ENCODE results near the gene NLK. TPM values are rescaled to one million over a fixed set of nuclear protein-coding genes. Genes with fewer than 3 reads are reported as not detected.
A peak's percentile ranks its signal among the peaks of the same experiment; 100 is the strongest.

NLK gene
- total and polyA plus RNA-seq, 2 donors (not counting 3 experiments of a cell fraction or from before 2014, with no cell fraction given): 23.8 to 34.2 TPM

GRCh38 chr17:28194382-28194781, 151.9 kb downstream of the NLK start:
- Histone ChIP-seq H3K9me1 (replicated peaks; ENCODE audit: control insufficient read depth, extremely low read depth, insufficient read depth, low read length) (no peaks in the 10 kb centered on the region), H3K79me2 (ENCODE audit: control insufficient read depth, insufficient read depth, low read length) (no peaks in the 10 kb centered on the region), H3K4me2 (ENCODE audit: insufficient read depth, low read length) (no peak overlapping the region), H4K20me1 (replicated peaks; ENCODE audit: control insufficient read depth, extremely low read depth, insufficient read depth, low read length) (no peaks in the 10 kb centered on the region), H3K27ac (ENCODE audit: insufficient read depth, low read depth, low read length) (no peak overlapping the region), H3K4me3 (replicated peaks in 1 of 3; ENCODE audit: insufficient read depth in 1 of 3, low read depth in 1 of 3, low read length in 3 of 3) (no peak overlapping the region), H2AFZ (ENCODE audit: low read depth, low read length) (no peak overlapping the region), H3K36me3 (ENCODE audit: control insufficient read depth in 2 of 2, extremely low read depth in 1 of 2, insufficient read depth in 2 of 2, low read length in 2 of 2) (peaks cover 5 to 6% of the 10 kb centered on the region in 2 experiments), H3K9me3 (replicated peaks; ENCODE audit: control insufficient read depth, insufficient read depth, low read length) (no peaks in the 10 kb centered on the region), H3K4me1 (ENCODE audit: control insufficient read depth, extremely low read depth, insufficient read depth, low read length) (peaks cover 10% of the 10 kb centered on the region), H3K9ac (replicated peaks; ENCODE audit: extremely low read depth, insufficient read depth, low read length) (no peak overlapping the region), H3K27me3 (ENCODE audit: control insufficient read depth in 2 of 2, insufficient read depth in 2 of 2, low read length in 2 of 2) (no peaks in the 10 kb centered on the region)
- intact Hi-C loops (cut with micrococcal nuclease) (no loop called here), dilution Hi-C loops (cut with MboI; ENCODE audit: extremely low pct_ligation_motif_present, low sequenced_read_pairs) (no loop called here)
- no TSS peak for BruUV-seq (replicated peaks)
- DNase-seq (ENCODE audit: low read depth, low spot score) (no peak), FAIRE-seq (no peak)
- ChIA-PET CTCF (no interaction called here), POLR2A (no interaction called here)
- no peak for TF ChIP-seq FOS (IDR thresholded peaks at IDR 0.05; ENCODE audit: borderline replicate concordance, insufficient read depth, low read length)

- FAIRE-seq: peak; percentile 26
- H2AFZ ChIP-seq (ENCODE audit: low read depth, low read length): no peak overlapping the region
- H3K9me3 ChIP-seq (replicated peaks; ENCODE audit: control insufficient read depth, insufficient read depth, low read length): no peaks in the 10 kb centered on the region
- DNase-seq (ENCODE audit: low read depth, low spot score): no peak
- dilution Hi-C loops (cut with MboI; ENCODE audit: extremely low pct_ligation_motif_present, low sequenced_read_pairs) (no loop called here), intact Hi-C loops (cut with micrococcal nuclease) (no loop called here)
- no TSS peak for BruUV-seq (replicated peaks)
- ChIA-PET POLR2A (no interaction called here), CTCF (no interaction called here)
- no peaks in the 10 kb centered on the region for H4K20me1 ChIP-seq (replicated peaks; ENCODE audit: control insufficient read depth, extremely low read depth, insufficient read depth, low read length)
- H3K36me3 ChIP-seq (ENCODE audit: control insufficient read depth in 2 of 2, extremely low read depth in 1 of 2, insufficient read depth in 2 of 2, low read length in 2 of 2): peaks cover 5 to 6% of the 10 kb centered on the region in 2 experiments
- H3K4me2 ChIP-seq (ENCODE audit: insufficient read depth, low read length): no peak overlapping the region
- H3K4me3 ChIP-seq (replicated peaks in 1 of 3; ENCODE audit: insufficient read depth in 1 of 3, low read depth in 1 of 3, low read length in 3 of 3): no peak overlapping the region
- H3K9me1 ChIP-seq (replicated peaks; ENCODE audit: control insufficient read depth, extremely low read depth, insufficient read depth, low read length): no peaks in the 10 kb centered on the region
- TF ChIP-seq POLR2AphosphoS5 (IDR thresholded peaks at IDR 0.05; ENCODE audit: insufficient read depth, low read depth, low read length) (no peak), CTCF (IDR thresholded peaks at IDR 0.05; ENCODE audit: extremely low read depth in 1 of 2, insufficient read depth in 1 of 2, low read depth in 1 of 2, low read length in 2 of 2) (no peak), POLR2A (IDR thresholded peaks at IDR 0.05; ENCODE audit: low read depth, low read length) (no peak), MAX (IDR thresholded peaks at IDR 0.05; ENCODE audit: insufficient read depth, insufficient read length) (no peak), MYC (IDR thresholded peaks at IDR 0.05; ENCODE audit: low read depth, low read length) (no peak), FOS (IDR thresholded peaks at IDR 0.05; ENCODE audit: borderline replicate concordance, insufficient read depth, low read length) (no peak), JUN (IDR thresholded peaks at IDR 0.05; ENCODE audit: borderline replicate concordance, insufficient read depth, insufficient read length, low read depth) (no peak), GATA2 (IDR thresholded peaks at IDR 0.05; ENCODE audit: insufficient read depth, insufficient read length, low read depth, low read length) (no peak), EZH2 (IDR thresholded peaks at IDR 0.05; ENCODE audit: borderline replicate concordance, low read depth, low read length, severe bottlenecking) (no peak)
- no peaks in the 10 kb centered on the region for H3K79me2 ChIP-seq (ENCODE audit: control insufficient read depth, insufficient read depth, low read length)
- H3K4me1 ChIP-seq (ENCODE audit: control insufficient read depth, extremely low read depth, insufficient read depth, low read length): peaks cover 5% of the 10 kb centered on the region
- no peaks in the 10 kb centered on the region for H3K27me3 ChIP-seq (ENCODE audit: control insufficient read depth in 2 of 2, insufficient read depth in 2 of 2, low read length in 2 of 2)
- no peak overlapping the region for H3K27ac ChIP-seq (ENCODE audit: insufficient read depth, low read depth, low read length)
- H3K9ac ChIP-seq (replicated peaks; ENCODE audit: extremely low read depth, insufficient read depth, low read length): no peak overlapping the region
Measured at GRCh38 chr17:28196636-28197035, 154.2 kb downstream of the NLK start.

Measured in endothelial cell of umbilical vein (primary cell).